HuH-7 (cell line): ENCODE measurements around the gene ANGPT4.
A peak's percentile ranks its signal among the peaks of the same experiment; 100 is the strongest.
"Not testable (repeated sequence)": the region's sequence is repeated elsewhere in the genome, so short reads cannot be mapped to it uniquely, and the experiment has no call there.

ENCODE experiments used
- DNase-seq: peaks from one replicate; pipeline ENCODE4 v3.0.0; 2011; ENCODE audit warnings: low spot score

The ANGPT4 gene

GRCh38 chr20:906001-906520 is 10.1 kb downstream of the ANGPT4 start:
- DNase-seq = no peak

GRCh38 chr20:905396-905961 is 10.7 kb downstream of the ANGPT4 start:
- no peak for DNase-seq

DNA sequence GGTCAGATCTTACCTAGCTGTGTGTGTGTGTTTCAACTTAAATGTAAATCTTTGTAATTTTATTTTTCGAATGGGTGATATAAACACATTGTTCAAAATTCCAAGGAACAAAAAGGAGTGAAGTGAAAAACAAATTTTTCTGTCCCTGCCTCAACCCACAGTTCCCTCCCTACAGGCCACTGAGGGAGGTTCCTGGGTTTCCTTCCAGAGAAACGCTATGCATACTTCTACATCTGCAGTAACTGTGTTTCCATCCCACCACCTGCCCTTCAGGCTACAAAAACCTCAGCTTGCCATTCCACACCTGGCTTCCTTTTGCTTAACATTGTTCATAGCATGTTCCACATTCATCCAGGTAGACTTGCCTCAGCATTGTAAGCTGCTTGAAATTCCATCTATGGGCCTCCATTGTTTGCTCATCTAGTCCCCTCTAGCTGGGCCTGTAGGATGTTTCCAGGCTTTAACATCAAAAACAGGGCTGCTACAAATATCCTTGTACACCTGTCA is 12.0 kb downstream of the ANGPT4 start:
- no peak for DNase-seq

DNA sequence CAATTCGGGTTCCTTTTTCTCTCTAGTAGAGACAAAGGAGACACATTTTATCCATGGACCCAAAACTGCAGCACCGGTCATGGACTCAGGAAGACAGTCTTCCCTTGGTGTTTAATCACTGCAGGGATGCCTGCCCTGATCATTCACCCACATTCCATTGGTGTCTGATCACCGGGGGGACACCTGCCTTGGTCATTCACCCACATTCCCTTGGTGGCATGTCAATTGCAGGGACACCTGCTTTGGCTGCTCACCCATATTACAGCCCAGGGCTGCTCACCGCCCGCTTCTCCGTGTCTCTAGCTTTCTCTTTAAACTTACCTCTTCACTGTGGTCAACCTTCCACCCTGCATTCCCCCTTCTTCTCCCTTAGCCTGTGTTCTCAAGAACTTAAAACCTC is 18.7 kb downstream of the ANGPT4 start:
- DNase-seq = not testable (repeated sequence)

DNA sequence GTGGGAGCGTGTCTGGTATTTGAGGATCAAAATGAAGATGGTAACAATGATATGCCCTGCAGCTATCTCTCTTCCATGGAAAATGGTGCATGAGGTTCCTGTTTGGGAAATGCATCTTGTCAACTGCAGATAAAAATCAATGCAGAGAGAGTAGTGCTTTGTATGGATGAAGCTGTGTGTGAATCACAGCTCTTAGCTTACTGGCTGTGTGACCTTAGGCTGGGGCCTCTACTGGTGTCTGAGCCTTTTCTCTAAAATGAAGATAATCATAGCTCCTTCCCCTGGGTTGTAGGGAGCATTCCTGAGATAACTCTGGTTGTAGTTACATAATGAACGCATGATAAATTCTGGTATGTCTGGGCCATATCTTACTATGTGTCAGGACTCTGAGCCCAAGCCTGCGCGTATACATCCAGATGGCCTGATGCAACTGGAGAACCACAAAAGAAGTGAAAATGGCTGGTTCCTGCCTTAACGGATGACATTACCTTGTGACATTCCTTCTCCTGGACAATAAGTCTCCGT is 19.6 kb downstream of the ANGPT4 start:
- no peak for DNase-seq

GRCh38 chr20:892371-892770 is 23.8 kb downstream of the ANGPT4 start:
- not testable (repeated sequence) for DNase-seq

DNA sequence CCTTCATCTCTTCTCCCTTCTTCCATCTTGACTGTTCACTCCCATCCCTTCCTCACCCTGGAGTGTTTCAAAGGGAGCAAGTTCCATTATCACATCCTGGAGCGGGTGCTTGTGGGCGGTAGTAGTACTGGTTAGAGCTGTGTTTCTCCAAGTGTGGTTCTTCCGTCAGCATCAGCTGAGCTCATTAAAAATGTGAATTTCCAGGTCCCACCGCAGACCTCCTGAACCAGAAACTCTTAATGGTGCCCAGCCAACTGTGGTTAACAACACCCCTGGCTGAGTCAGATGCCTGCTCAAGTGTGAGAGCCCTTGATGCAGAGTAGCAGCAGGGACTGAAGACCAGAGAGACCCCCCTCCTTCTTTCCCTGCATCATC is 24.4 kb downstream of the ANGPT4 start:
- DNase-seq = no peak

DNA sequence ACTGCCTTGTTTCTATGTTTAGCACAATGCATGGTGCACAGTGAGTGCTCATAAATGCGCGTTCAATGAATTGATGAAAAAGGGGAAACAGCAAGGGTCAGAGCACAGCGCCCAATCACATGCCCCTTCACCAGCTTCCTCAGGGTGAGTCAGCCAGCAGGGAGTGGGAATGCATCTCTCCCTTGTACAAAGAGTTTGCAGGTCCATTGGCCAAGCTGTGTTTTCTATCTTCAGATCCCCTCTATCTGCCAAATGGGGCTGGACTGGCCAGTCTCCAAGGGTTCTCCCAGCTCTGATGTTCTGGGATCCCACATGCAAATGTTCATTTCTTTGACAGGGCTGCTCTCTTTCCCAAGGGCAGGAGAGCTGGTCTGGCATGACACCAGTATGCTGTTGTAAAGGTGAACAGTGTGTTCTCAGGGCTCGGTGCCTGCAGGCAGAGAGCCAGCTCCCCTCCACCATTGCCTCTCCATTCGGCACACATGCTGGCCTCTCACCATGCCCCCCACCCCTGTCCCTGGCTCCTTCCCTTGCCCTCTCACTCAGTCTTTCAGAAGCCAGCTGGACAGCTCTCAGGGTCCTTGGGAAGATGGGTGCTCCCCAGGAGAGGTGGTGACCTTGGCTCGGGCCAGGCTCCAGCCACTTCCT is 25.0 kb downstream of the ANGPT4 start:
- no peak for DNase-seq

GRCh38 chr20:890666-891057 is 25.5 kb downstream of the ANGPT4 start:
- DNase-seq = no peak

DNA sequence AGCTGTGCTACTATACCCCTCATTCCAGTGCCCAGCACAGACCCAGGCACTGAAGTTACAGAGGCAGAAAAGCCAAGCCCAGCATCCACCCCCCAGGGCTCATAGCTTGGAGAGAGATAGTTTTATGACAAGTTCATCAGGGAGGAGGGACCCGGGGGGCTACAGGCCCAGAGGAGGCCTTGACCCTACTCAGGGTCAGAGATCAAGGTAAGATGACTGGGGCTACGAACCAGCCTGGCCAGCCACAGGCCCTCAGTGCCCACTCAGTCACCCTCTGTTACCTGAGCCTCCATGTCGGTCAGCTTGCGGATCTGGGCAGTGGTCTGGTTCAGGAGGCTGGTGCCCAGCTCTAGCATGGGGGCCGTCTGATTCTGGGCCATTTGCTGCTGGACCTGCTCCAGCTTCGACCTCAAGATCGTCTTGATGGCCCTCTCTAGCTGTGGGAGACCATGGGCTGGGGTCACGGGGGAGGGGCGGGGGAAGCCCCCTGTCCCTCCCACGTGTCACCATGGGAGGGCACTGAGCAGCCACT is 26.1 kb downstream of the ANGPT4 start:
- no peak for DNase-seq

DNA sequence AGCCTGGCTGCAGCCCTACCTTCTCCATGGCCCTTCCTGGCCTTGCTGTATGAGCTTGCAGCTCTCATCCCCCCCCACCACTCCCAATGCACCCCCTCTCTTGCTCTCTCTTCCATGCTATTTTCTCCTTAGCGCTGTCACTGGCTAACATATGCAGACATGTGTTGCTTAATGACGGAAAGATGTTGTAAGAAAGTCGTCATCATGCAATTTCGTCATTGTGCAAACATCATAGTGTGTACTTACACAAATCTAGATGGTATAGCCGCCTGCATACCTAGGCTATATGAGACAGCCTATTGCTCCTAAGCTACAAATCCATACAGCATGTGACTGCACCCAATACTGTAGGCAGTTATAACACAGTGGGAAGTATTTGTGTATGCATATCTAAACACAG is 27.0 kb downstream of the ANGPT4 start:
- DNase-seq = no peak

DNA sequence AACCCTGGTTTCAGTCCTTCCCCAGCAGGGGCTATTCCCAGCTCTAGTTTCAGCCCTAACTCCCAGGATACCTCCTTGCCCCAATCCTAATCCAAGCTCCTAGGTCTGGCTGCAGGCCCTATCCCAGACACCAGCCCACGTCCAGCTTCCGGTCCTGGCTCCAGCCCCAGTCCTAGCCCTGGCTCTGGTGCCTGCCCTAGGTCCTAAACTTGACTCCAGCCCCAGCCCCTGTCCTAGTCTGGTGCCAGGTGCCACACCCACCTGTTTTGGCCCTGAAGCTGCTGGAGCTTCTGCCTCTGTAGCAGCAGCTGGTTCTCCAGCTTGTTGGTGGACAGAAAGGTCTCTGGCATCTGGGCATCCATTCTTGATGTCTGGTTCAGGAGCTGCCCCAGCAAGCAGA is 28.1 kb downstream of the ANGPT4 start:
- DNase-seq = no peak

DNA sequence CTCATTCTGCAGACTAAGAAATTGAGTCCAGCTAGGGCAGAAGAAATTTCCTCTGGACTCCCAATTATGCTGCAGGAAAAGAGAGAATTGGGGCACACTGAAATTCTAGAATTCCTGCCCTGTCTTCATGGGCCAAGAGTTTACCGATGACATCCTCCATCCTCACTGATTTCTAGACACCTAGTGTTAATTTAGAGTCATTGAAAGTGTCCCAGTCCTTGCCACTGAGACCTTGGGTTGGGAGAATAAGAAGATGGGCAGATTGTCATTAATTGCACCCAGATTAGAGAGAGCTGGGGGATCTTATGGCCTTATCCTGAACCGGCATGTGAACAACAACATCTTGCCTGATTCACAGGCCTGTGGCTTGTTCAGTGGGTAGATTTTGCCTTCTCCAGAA is 29.0 kb downstream of the ANGPT4 start:
- no peak for DNase-seq

GRCh38 chr20:884983-885952 is 30.9 kb downstream of the ANGPT4 start:
- no peak for DNase-seq

DNA sequence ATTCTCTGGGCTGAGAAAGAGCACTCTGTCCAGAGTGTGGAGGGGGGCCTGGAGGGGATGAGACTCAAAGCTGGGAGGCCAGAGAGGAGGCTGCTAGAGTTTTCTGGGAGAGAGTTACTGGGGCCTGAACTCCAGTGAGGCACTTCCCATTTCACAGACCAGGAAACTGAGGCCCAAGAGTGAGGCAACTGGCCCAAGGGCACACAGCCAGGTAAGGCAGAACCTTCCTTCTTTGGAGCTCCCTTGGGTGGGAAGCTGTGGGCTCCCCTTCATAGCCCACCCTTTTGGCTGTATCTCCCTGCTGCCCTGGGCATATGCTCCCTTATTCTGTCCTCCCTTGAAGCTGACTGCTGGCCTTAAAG is 34.4 kb downstream of the ANGPT4 start:
- no peak for DNase-seq

GRCh38 chr20:881051-881782 is 34.9 kb downstream of the ANGPT4 start:
- DNase-seq = no peak

DNA sequence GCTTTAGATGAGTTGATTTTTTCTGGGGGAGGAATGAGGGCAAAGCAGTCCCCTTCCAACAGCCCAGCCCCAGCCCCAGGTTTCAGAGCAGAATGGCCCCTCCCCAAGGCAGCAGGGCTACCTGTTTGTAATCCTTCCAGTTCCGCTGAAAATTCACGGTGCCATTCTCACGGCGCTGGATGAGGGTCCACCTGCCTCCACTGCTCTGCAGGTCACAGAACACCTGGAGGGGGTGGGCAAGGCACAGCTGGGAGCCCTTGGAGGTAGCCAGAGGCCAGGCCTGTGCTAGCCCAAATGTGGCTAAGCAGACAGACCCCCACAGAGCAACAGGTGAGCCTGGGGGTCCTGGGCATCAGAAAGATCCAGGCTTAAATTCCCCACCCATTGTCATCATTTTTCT is 36.5 kb downstream of the ANGPT4 start:
- DNase-seq = no peak

DNA sequence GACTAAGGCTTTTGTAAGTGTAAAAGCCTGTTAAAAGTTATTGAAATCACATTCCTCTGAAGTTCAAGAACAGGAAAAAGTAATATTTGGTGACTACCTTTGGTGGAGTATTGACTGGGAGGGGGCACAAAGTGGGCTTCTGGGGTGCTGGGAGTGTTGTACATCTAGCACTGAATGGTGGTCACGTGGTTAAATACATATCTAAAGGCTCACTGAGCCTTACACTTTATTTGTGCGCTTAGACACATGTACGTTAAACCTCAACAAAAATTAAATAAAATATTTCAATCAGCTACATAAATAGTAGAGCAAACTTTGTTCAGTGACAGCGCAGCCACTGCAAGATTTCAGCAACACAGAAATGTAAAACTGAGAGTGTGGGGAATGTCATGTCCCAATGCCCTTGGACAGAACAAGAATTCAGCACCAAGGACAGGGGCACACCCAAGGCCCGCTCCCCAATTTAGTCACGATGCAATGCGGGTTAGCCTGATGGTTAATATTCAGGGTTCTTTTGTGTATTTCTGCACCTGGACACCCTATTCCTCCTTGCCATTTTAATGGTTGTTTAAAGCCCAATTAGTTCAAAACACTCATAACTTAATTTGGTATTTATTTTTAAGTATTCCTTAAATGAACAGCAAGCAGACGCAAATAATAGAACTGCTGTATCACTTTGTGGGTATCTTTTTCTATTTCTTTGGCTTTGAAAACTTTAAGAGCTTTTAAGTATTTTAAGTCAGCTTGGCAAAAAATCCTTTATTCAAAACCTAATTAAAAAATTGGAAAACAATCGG is 37.4 kb downstream of the ANGPT4 start:
- DNase-seq = peak; percentile 63

DNA sequence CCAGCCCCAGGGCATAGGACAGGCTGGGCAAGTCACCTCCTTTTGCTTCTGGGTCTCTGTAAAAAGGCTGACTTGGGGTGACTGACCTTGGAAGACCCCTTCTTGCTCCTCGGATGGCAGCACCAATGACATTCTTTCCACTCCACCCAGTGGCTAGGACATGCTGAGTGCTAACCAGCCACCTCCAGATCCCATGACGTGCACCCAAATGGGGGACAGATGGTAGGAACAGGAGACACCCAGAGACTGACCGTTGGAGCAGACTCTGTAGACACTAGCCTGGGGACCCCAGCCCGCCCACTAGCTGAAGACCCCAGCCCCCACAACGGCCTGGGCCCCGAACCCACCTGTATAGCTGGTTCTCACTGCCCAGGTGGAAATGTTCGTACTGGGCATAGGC is 38.3 kb downstream of the ANGPT4 start:
- DNase-seq = no peak

GRCh38 chr20:875115-875514 is 41.0 kb downstream of the ANGPT4 start:
- no peak for DNase-seq
